Aorta (tissue), 5 donors: ENCODE measurements around the gene ZHX3. TPM values are rescaled to one million over a fixed set of nuclear protein-coding genes. Genes with fewer than 3 reads are reported as not detected.

Experiments used
- ATAC-seq: fragments of 200-7000 bp; cut with Tn5 transposase; one replicate; pipeline ENCODE4 v1.9.1; 2022; ENCODE audit warnings: moderate library complexity; ENCODE audit not compliant: low FRiP score
- DNase-seq, 2 donors: peaks; one replicate each; pipeline ENCODE4 v3.0.0-alpha.2; 2020
- H3K27ac ChIP-seq, 2 donors: one replicate each; pipeline ENCODE4 v1.5.1; 2013; ENCODE audit warnings: low read length in 2 of 2, mild to moderate bottlenecking in 2 of 2, moderate library complexity in 2 of 2, control low read depth in 1 of 2, inconsistent platforms in 1 of 2, low read depth in 1 of 2
- H3K27me3 ChIP-seq, 2 donors: one replicate each; pipeline ENCODE4 v1.6.1; 2013; ENCODE audit warnings: control low read depth in 1 of 2, low read length in 1 of 2, mild to moderate bottlenecking in 1 of 2, moderate library complexity in 1 of 2; ENCODE audit not compliant: insufficient read depth in 2 of 2, control insufficient read depth in 1 of 2
- H3K36me3 ChIP-seq, 2 donors: one replicate each; pipeline ENCODE4 v1.6.1; 2013; ENCODE audit warnings: control low read depth in 1 of 2, low read length in 1 of 2, mild to moderate bottlenecking in 1 of 2; ENCODE audit not compliant: insufficient read depth in 2 of 2, control insufficient read depth in 1 of 2
- H3K4me1 ChIP-seq, 2 donors: one replicate each; pipeline ENCODE4 v1.6.1; 2013; ENCODE audit warnings: low read length in 2 of 2, control low read depth in 1 of 2, mild to moderate bottlenecking in 1 of 2, moderate library complexity in 1 of 2; ENCODE audit not compliant: insufficient read depth in 2 of 2, control insufficient read depth in 1 of 2
- H3K4me3 ChIP-seq, 2 donors: one replicate each; pipeline ENCODE4 v1.5.1; 2013; ENCODE audit warnings: low read length in 2 of 2, control low read depth in 1 of 2, mild to moderate bottlenecking in 1 of 2
- H3K9me3 ChIP-seq: one replicate; pipeline ENCODE4 v1.6.1; 2013; ENCODE audit warnings: mild to moderate bottlenecking, low read length; ENCODE audit not compliant: control insufficient read depth
- WGBS, 2 donors: extraction: QIAGEN DNeasy Blood & Tissue Kit; methylation state at CpG; one replicate each; pipeline ENCODE4 v1.1.7; 2013; 5-methylcytosine and 5-hydroxymethylcytosine counted together
- intact Hi-C, 2 donors: fragments of 100-400 bp; cut with DNase I; formaldehyde crosslinking; loops; one replicate each; pipeline versions ENCODE4 v1.14.2 to v1.15.0; 2022
- polyA plus RNA-seq, 2 donors: library from polyadenylated mRNA; stranded (reverse); fragments of 200-250 nt; gene quantifications; one replicate each; pipeline ENCODE4 v1.2.3, GENCODE V29; 2013
- total RNA-seq, 2 donors: library from RNA; stranded (reverse); fragmentation: NEBNext Ultra II Directional; extraction: Animal tissue kit (Norgen Biotek cat#: 25700); gene quantifications; one replicate each; pipeline ENCODE4 v1.2.1, GENCODE V29; 2021
- donor health status: healthy with polysubstance abuse.
- donor health status: Bipolar disorder and iron deficiency.
- donor health status: DM: no; HTN: no; CAD: no.
- donor health status: DM: no; HTN: no; CAD: no.
- donor health status: DM: yes; HTN: yes; CAD: no.

Gene ZHX3
- total and polyA plus RNA-seq, 4 donors: 11.0 to 98.6 (median 38.8) TPM

DNA sequence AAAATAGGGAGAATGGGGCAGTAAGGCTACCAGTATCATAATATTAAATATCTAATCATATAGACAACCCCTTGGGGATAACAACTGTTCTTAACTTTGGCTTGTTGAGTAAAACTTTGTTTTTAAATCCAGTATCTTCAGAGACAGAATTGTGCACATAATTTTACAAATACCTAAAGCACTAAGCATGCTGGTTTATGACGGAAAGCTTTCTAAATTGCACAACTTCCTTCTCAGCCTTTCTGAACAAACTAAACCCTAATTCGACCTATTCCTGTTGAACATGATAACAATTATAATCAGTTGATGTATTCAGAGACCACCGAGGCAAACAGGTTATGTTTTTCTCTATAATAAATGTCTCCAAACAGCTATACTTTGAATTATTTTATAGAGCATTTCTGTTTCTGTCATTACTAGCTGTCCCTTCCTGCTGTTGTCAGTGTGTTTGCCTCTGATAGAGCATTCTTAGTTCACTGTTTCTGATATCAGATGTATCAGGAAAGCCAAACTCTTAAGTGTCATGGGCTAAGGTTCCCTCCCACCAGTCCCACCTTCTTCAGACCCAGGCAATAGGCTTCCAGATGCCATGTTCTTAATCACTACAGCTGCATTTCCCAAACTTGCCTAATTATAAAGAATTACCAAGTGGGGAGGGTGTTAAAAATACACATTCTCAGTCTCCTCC, 8.7 kb downstream of the ZHX3 start:
- 31 to 33% methylated on average over 3 of the region's 3 CpGs for WGBS, 2 donors
- intact Hi-C loops: no loop called here
- ATAC-seq: no peak
- Histone ChIP-seq H3K4me3 (no peak overlapping the region), H3K9me3 (no peaks in the 10 kb centered on the region), H3K27me3 (no peaks in the 10 kb centered on the region), H3K27ac (peak overlapping the region; percentile 39 to 76), H3K4me1 (peaks cover 0 to 2% of the 10 kb centered on the region in 2 donors), H3K36me3 (no peaks in the 10 kb centered on the region)
- DNase-seq: no peak

DNA sequence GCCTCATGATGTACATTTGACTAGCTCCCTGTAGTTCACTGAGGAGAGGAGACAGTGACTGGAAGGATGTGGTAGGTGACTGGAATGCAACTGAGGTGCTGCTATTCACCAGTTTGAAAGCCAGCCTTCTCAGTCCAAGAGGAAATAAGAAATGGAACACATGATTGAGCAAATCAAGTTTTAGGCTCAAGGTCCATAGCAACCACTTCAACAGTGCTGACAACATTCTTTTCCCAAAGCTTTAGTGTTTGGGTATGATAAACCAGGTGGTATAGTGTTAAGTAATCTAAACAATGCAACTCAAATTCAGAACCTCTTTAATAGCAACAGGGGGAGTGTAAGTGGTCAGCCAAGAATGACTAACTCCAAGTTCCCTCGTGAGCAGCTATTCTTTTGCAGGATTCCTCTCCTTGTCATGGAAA, 9.2 kb downstream of the ZHX3 start:
- DNase-seq (no peak), ATAC-seq (peak; percentile 53)
- H3K27ac ChIP-seq: peak overlapping the region in 1 of 2 donors; percentile 47
- 3 to 4% methylated on average over 1 of the region's 1 CpG for WGBS, 2 donors
- H3K36me3 ChIP-seq: no peaks in the 10 kb centered on the region
- no peaks in the 10 kb centered on the region for H3K9me3 ChIP-seq
- H3K4me1 ChIP-seq: peaks cover 0 to 2% of the 10 kb centered on the region in 2 donors
- no peaks in the 10 kb centered on the region for H3K27me3 ChIP-seq
- intact Hi-C loops: no loop called here
- no peak overlapping the region for H3K4me3 ChIP-seq

DNA sequence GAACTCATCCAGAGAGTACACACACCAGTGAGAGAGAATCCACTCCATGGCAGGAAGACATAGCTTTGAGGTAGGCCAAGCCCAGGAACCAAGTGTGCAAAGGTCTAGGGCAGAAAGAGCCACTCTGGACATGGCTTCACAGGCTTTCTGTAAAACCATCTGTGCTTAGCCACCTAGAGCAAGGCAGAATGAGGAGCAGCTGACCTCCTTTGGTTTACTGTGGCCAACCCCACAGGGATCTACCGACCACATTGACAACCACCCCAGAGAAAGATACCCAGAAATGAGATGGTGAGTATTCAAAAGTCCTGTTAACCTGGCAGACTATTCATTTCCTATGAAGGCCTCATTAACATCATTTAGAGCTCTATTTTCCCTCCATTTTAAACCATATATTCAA, 10.5 kb downstream of the ZHX3 start:
- Histone ChIP-seq H3K4me3 (no peak overlapping the region), H3K4me1 (peaks cover 0 to 2% of the 10 kb centered on the region in 2 donors), H3K9me3 (no peaks in the 10 kb centered on the region), H3K27me3 (no peaks in the 10 kb centered on the region), H3K27ac (no peak overlapping the region), H3K36me3 (no peaks in the 10 kb centered on the region)
- ATAC-seq (no peak), DNase-seq (no peak)
- 97 to 100% methylated on average over 1 of the region's 1 CpG for WGBS, 2 donors
- intact Hi-C loops: no loop called here

DNA sequence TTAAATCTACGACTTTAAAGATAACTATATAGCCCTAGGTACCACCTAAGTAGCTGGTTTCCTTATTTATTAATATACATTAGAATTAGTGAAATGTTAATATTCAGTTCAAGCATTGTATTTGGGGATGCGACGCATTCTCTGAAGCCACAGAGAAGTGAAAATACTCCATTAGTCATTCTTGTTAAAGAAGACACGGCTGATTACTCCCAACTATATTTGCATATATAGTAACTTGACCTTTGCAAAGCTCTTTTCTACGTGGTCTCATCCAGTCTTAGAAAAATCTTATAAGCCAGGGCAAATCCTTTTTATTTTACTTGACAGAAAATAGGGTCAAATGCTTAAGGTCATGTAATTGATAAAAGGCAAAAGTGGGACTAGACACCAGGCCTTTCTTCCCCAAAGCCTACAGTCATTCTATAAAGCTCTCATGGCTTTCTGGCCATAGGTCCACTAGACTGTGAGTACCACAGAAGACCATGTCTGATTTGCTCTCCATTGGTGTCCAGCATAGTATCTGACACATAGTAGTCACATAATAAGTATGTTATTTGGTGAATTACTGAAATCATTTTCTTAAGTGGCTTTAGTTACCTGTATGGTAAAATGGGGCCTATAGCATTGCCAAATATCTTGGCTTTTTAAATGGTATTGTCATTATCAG, 11.3 kb downstream of the ZHX3 start:
- Histone ChIP-seq H3K27ac (no peak overlapping the region), H3K4me3 (no peak overlapping the region), H3K4me1 (peaks cover 0 to 2% of the 10 kb centered on the region in 2 donors), H3K36me3 (no peaks in the 10 kb centered on the region), H3K27me3 (no peaks in the 10 kb centered on the region), H3K9me3 (no peaks in the 10 kb centered on the region)
- DNase-seq (no peak), ATAC-seq (no peak)
- WGBS, 2 donors: 94 to 97% methylated on average over 5 of the region's 5 CpGs
- intact Hi-C loops: no loop called here

DNA sequence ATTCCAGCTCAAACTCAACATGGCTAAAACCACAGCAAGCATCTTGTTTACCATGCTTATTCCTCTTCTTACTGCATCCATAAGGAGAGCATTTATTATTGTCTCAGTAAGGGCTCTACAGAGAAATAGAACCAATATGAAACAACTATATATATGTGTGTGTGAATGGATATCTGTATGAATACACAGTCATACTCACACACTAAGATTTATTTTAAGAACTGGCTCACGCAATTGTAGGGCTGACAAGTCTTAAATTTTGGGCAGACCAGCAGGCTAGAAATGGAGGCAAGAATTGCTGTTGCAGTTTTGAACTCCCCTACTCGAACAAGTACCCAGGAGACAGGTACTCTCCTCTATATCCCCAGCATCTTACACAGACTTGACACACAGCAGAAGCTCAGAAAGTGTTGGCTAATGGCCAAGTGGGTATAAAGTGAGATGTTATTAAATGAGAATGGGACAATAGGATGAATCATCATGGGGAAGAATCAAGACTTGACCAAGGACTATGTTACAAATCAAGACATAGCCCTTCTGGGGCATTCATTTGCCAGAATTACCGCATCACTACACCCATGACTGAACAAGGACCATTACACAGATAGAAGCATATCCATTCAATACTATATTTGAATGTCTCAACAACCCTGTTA, 13.0 kb downstream of the ZHX3 start:
- intact Hi-C loops: no loop called here
- peaks cover 0 to 5% of the 10 kb centered on the region in 2 donors for H3K4me1 ChIP-seq
- 75% methylated on average over 3 of the region's 3 CpGs for WGBS, 2 donors
- ATAC-seq (no peak), DNase-seq (no peak)
- no peak overlapping the region for H3K27ac ChIP-seq
- H3K4me3 ChIP-seq: no peak overlapping the region
- H3K36me3 ChIP-seq: no peaks in the 10 kb centered on the region
- no peaks in the 10 kb centered on the region for H3K27me3 ChIP-seq
- no peaks in the 10 kb centered on the region for H3K9me3 ChIP-seq

DNA sequence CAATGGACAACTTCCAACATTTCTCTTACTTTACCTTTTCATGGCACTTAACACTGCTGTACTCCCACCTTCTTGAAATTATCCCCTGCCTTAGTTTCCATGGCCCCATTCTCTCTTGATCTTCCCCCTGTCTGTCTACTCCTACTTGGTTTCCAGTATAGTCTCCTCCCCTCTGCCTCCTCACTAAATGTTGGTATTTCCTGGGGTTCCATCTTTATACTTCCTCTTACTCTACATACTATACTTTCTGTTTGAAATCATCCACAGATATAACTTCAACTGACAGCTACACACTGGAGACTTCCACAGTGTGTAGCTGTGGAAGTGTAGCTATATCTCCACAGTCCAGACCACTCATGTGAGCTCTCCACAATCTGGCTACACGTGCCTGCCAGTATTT, 13.5 kb downstream of the ZHX3 start:
- ATAC-seq (no peak), DNase-seq (no peak)
- Histone ChIP-seq H3K4me3 (no peak overlapping the region), H3K4me1 (peaks cover 0 to 3% of the 10 kb centered on the region in 2 donors), H3K27me3 (no peaks in the 10 kb centered on the region), H3K9me3 (no peaks in the 10 kb centered on the region), H3K36me3 (no peaks in the 10 kb centered on the region), H3K27ac (no peak overlapping the region)
- 85 to 93% methylated on average over 1 of the region's 1 CpG for WGBS, 2 donors
- intact Hi-C loops: no loop called here

DNA sequence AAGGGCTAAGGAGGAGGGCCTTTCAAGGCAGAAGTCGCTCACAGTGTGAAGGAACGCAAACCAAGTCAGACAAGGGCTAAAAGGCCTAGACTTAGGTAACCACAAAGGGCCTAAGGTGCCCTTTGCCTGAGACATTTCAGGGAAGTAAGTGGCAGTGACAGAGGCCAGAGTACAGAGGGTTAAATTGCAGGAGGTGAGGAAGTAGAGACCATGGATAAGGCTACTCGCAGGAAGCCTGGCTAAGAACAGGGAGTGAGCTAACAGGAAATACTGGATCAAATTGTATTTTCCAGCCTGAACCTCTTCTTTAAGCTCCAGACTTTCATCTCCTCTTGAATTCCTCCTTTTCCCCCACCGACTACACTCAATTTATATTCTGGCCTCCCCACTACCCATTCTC, 16.6 kb downstream of the ZHX3 start:
- no peak for ATAC-seq
- Histone ChIP-seq H3K4me1 (peaks cover 5% of the 10 kb centered on the region in 2 donors), H3K4me3 (no peak overlapping the region), H3K27ac (no peak overlapping the region), H3K27me3 (no peaks in the 10 kb centered on the region), H3K9me3 (no peaks in the 10 kb centered on the region), H3K36me3 (no peaks in the 10 kb centered on the region)
- WGBS, 2 donors: 74 to 81% methylated on average over 4 of the region's 4 CpGs
- DNase-seq: no peak
- intact Hi-C loops: no loop called here

DNA sequence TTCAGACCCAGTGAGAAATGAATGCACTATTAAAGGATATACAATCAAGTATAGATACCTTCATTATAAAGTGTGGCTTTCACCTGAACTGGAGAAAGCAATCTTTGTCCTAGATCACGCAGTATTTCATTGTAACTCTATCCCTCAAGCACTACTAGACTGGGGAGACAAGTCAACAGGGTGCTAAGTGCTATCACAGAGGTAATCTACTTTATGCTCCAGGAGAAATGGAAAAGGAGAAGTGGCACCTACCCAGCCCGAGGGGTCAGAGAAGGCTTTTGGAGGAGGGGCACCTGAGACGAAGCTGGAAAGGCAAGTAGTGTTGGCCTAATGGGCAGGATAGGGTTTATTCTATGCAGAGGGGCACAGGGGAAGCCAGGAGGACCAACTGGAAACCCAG, 17.1 kb downstream of the ZHX3 start:
- WGBS, 2 donors: 89 to 91% methylated on average over 3 of the region's 3 CpGs
- no peaks in the 10 kb centered on the region for H3K9me3 ChIP-seq
- no peaks in the 10 kb centered on the region for H3K27me3 ChIP-seq
- DNase-seq (no peak), ATAC-seq (no peak)
- no peak overlapping the region for H3K4me3 ChIP-seq
- peaks cover 5% of the 10 kb centered on the region in 2 donors for H3K4me1 ChIP-seq
- intact Hi-C loops: no loop called here
- H3K27ac ChIP-seq: no peak overlapping the region
- H3K36me3 ChIP-seq: no peaks in the 10 kb centered on the region
